ENCODE data around the gene ANGPT4.
A peak's percentile ranks its signal among the peaks of the same experiment; 100 is the strongest.

ANGPT4 gene, protein sequence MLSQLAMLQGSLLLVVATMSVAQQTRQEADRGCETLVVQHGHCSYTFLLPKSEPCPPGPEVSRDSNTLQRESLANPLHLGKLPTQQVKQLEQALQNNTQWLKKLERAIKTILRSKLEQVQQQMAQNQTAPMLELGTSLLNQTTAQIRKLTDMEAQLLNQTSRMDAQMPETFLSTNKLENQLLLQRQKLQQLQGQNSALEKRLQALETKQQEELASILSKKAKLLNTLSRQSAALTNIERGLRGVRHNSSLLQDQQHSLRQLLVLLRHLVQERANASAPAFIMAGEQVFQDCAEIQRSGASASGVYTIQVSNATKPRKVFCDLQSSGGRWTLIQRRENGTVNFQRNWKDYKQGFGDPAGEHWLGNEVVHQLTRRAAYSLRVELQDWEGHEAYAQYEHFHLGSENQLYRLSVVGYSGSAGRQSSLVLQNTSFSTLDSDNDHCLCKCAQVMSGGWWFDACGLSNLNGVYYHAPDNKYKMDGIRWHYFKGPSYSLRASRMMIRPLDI

DNA sequence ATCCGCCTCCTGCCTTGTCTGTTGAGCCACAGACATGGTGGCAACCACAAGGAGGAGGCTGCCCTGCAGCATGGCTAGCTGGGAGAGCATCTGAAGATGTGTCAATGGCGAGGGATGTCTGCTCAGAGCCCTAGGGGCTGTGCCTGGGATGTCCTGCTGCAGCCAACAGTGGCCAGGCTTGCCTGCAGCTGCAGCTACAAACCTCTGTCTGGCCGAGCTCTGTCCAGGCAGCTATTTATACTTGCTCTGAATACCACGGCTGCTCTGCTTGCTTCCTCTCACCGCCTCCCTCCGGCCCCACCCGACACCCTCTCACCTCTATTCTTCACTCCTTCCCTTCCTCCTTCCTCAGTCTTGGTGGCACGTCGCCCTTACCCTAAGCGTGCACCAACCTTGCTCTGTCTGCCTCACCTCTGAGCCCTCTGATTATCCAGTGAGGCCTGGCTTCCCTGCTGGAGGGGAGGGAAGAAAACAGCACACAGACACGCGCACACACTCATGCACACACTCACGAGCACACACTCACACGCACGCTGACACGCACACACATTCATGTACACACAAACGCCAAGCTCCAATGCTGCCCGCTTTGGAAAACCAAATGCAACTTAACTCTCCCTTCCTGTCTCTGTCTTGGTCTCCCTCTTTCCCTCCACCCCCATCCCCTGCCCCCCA is at the start of gene ANGPT4:
Gene ANGPT4 (minus strand): TSS at position 210 of the 675 bp plus-strand sequence. CDS start 120 bp downstream, at position 90.
- peak in 1 of 3 donors; percentile 13 for DNase-seq

DNA sequence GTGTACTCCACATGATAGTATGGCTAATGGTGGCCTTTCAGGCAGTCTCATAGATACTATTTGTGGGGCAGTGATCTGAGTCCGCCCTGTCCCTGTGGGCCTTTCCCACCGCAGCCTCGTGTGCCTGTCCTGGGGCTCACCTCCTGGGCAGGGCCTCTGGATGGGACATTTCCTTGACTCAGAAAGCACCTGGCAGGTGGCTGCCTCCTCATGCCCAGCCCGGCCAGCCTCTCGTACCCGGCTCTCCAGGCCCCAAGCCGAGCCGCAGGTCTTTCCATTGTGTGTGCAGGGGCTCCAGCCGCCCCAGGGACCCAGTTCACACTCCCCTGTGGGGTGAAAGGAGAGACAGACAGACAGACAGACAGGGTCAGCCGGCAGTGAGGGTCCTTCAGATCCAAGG is 47.7 kb upstream of the ANGPT4 start:
- no peak for DNase-seq

DNA sequence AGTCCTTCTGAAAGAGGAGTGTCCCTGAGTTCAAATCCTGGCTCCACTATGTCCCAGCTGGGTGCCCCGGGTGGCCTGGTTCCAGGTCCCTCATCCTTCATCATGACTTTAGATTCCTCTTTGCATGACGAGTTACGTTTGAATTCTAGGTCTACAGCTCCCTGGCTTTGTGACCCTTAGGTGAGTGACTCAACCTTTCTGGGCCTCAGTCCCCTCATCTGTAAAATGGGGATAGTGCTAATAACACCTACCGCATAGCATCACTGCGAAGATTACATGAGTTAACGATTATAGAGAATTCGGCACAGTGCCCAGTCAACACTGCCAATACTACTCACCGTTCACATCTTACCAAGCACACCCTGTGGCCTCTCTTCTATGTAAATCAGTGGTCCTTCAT is 46.5 kb upstream of the ANGPT4 start:
- no peak for DNase-seq

DNA sequence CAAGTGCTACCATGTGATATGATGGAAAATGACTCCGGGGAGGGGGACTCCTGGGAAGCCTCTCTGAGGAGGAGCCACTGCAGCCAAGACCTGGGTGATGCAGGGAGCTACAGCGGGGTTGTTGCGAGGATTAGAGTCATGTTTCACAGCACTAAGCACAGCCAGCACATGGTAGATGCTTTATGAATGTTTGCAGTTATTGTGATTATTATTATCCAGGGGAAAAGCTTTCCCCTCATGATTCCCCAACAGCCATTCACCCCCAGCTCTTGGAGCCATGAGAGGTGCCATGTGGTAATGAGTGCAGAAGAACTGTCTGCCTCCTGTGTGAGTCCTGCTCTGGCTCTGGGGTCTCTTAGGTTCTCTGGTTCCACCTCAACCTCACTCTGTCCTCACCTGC is 46.1 kb upstream of the ANGPT4 start:
- no peak for DNase-seq

DNA sequence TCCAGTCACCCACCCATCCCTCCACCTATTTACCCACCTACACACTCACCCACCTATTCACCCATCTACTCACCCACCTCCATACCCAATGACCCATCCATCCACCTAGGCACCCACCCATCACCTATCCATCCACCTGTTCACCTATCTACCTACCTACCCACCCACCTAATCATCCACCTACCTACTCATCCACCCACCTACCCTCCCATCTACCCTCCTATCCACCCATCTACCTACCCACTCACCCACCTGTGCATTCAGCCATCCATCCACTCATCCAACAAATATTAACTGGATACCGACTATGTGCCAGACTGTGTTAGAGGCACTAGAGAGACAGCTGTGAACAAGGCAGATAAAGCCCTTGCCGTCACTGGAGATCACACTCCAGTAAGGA is 45.6 kb upstream of the ANGPT4 start:
- no peak for DNase-seq

DNA sequence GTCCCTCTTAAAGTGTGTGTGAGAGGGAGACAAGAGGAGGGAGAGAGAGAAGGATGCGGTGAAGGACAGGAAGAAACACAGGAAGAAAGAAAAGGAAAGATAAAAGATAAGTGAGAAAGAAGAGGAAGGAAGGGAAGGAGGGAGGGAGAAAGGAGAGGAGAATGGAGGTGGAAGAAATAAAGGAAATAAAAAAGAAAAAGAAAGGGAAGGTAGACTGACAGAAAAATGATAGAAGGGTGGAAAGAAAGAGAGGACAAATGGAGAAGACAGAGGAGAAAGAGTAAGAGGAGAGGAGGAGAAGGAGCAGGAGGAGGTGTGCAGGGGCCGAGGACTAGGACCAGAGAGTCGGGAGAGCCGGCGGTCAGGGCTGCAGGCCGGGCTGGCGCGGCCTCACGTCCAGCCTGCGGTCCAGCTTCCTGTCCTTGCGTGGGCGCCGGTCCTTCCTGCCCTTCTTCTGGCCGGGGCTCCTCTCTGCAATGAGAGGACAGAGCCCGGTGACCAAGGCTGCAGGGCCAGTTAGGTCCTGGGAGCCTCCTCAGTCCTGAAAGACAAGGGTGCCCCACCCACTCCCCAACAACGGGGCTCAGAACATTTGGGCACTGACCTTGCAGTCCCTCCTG is 44.0 kb upstream of the ANGPT4 start:
- no peak for DNase-seq

DNA sequence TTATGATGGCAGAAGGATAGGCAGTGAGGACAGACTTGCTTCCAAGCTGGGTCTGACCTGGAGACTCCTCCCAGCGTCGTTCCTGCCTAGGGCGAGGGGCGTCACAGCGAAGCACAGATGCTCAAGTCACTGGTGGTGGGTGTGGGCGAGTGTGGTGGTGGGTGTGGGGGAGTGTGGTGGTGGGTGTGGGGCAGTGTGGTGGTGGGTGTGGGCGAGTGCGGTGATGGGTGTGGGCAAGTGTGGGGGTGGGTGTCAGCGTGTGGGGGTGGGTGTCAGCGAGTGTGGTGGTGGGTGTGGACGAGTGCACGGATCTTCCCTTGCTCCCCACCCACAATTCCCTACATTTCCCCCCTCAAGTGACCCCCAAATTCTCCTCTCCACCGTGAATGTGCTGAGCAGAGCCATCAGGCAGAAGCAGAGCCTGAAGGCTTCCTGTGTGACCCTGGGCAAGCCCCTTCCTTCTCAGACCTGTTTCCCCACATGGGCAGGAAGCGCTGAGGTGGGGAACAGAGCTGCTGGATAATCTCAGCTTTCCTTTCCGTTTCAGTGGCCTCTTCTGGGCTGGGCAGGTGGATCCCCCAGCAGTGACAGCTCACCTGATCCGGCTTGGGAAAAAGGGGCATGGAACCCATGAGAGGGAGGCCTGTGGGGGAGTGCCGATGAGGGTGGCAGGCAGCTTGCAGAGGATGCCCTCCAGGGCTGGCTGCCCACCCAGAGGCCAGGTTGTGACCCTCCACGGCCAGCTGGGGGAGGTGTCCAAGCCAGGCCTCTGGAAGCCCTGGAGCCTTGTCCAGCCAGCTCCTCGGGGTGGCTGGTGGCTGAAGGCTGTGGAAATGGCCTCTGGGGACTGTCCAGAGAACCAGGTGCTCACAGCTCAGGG is 43.0 kb upstream of the ANGPT4 start:
- DNase-seq = no peak

DNA sequence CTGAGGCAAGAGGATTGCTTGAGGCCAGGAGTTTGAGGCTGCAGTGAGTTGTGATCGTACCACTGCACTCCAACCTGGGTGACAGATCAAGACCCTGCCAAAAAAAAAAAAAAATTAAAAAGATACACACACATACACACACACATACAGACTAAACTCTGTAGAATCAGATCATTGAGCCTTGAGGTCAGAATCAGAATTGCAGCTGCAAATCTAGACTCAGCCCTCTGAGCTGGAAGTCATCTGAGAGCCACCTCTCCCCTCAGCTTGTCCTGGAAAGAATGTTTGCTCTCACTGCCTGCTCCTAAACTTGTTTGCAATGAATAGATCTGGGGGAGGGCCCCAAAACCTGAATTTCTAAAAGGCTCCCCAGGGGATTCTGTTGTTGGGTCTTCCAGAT is 41.4 kb upstream of the ANGPT4 start:
- DNase-seq = peak in 1 of 3 donors; percentile 10

DNA sequence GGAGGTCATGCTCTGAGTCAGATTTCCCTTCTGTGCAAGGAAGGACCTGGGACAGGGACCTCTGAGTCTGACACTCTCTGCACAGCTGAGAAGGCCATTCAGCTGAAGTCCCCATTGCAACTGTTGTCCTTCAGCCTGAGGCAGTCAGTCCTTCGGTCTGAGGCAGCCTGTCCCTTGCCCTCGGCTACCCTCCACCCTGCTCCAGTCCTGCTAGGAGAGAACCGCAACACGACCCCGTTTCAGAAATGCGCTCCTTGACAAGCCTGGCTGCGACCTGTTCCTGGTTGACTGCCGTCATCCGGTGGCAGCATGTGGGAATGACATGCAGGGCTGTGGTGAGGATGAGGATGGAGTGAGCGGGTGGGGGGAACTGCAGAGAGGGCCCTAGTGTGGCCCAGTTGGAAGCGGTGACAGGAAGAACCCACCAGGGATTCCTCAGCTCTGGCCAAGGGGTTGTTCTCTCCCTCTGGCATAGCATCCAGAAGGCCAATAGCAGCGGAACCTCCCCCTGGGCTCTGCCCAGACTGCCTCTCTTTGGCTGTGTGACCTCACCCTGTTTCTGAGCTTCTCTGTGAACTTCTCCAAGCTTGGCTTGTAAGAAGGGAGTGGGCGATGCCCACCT is 40.3 kb upstream of the ANGPT4 start:
- DNase-seq = peak; percentile 69 to 80 (median 79)

DNA sequence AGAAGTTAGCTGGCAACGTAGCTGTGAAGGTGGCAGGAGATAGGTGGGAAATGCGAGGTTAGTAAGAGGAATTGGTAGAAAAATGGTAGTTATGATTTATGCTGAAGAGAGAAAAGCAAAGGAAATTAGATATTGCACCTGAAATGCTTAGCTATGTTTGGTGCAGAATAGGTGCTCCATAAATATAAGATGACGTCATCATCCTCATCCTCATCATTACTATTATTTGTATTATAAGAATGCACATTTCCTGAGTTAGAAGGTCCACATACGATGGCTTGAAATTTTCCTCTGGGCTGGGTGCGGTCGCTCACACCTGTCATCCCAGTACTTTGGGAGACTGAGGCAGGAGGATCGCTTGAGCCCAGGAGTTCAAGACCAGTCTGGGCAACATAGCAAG is 39.5 kb upstream of the ANGPT4 start:
- DNase-seq = no peak

DNA sequence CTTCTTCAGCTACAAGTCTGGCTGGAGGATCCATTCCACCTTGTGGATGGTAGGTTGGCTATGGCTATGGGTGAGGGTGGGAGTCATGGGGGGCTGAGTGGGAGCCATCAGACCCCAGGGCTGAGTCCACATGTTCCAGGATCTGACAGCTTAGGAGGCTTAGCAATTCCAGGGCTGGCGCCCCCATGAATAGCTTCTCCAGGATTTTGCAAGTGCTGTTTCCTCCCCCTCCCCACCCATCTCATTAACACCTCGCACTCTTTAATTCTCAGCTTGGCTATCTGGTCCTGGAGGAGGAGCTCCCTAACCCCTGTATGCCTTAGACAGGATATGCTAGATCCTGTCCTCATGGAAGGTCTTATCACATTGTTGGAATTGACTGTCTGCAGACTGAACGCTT is 39.0 kb upstream of the ANGPT4 start:
- DNase-seq = no peak

DNA sequence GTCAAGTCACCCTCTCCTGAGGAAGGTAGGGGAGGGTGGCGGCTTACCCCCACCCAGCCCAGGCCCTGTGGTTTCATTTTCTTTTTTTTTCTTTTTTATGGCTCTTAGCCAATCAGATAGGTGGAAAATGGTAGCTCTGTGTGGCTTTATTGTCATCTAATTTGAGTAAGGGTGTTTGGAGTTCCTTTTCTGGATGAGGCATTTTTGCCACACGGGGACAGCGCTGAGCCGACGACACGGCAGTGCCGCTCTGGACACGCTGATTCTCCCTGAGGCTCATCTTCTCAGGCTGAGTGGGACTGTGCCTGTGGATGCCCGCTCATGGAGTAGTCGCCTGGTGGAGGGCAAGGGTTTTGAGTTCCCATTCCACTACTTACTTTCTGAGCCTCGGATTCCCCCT is 37.6 kb upstream of the ANGPT4 start:
- peak in 2 of 3 donors; percentile 9 to 36 for DNase-seq

DNA sequence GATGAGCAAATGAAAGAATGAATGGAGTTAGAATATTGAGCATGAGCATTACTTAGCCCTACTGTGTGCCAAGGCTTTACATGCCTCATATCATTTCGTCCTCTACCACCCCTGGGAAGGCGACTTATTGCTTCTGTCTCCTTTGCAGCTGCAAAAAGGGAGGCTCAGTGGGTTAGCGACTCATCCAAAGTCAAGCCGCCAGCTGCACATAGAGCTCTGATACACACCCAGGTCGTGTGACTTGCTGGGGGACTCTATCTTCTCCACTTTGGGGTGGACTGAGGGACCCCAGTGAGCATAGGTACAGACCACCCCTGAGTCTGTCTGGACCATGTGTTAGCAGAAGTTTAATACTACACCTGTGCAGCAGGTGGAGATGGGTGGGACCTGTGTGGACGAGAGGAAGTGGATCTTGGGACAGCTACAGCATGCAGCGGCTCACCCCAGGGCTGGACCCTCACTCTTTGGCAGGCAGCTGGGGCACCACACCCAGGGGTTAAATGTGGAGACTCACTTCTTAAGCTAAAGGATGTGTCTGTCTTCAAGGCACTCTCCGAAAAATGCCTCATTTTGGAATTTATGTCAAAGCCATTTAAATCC is 36.2 kb upstream of the ANGPT4 start:
- DNase-seq = peak in 1 of 3 donors; percentile 10

DNA sequence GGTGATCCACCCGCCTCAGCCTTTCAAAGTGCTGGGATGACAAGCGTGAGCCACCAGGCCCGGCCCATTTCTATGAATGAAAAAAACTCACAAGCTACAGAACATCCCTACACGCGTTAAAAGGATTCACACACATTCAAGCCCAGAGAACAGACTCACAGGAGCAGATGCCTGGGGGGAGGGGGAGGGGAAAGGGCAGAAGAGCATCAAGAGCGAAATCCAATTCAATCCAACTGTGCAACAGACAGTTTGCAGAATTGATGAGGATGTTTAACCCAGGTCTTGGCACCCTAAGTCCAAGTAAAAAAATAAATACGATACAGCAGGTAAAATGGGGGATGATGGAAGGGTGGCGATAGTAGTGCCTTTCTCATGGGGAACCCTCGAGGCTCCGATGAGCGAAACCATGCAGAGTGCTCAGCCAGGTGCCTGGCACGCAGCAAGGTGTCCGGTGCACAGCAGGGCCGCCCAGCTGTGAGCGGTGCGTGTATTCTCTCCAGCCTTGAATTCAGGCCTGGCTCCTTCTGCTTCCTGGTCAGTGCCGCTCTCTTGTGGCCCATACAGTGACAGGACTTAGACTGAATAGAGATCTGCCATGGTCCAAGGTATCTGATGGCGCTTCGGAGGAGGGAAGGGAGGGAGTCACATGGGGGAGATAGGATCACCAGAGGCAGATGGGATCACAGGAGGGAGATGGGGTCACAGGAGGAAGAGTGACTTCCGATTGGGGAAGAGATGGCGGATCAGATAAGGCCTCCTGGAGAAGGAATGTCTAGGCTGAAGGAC is 35.4 kb upstream of the ANGPT4 start:
- DNase-seq = no peak

DNA sequence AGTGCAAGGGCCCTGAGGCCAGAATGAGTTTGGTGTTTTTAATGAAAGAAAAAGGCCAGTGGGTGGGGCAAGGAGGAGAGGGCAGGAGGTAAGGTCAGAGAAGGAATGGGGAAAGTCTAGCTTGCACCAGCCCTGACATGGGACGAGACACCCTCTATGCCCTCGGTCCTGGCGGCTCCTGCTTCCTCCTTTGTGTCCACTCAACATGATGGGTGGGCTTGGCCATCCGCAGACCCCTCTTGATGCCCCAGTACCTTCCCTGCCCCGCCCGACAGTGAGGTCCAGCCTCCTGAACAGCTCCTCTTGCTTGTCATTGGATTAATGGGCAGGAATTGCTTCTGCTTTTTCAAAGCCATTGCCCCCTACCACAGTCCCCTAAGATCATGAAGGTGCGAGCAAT is 33.6 kb upstream of the ANGPT4 start:
- no peak for DNase-seq

DNA sequence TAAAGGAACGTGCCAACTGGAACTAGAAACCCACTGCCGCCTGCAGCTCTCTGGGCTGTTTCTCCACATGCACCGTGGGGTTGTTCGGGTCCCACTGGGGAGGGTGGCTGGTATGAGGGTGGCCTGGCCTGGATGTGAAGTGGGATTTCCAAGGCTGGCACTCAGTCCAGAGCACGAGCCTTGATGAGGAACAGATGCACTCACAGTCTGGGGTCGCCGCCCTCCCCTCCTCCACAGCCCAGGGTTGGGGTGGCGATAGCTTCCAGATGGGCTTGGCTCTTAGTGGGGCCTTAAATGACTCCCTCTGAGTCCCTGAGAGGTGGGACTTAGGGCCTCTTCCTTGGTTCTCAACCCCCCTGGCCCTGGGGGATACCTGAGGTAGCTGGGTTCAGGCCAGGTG is 30.7 kb upstream of the ANGPT4 start:
- no peak for DNase-seq

DNA sequence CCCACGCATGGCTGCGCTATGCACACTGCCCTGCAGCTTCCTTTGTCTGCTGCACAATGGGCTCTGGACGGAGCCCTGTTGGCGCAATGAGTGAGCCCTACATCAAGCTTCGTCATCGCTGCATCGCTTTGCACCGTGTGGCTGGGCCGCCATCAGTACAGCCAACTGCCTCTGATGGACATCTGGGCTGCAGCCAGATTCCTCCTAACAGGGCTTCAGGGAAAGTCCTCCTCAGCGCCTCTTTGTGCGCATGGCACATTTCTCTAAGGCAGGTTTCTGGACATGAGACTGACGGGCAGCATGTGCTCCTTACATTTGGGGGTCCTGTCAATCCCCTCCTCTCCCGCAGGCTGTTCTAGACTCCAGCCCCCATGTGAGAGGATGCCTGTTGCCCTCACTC is 29.7 kb upstream of the ANGPT4 start:
- DNase-seq = no peak

DNA sequence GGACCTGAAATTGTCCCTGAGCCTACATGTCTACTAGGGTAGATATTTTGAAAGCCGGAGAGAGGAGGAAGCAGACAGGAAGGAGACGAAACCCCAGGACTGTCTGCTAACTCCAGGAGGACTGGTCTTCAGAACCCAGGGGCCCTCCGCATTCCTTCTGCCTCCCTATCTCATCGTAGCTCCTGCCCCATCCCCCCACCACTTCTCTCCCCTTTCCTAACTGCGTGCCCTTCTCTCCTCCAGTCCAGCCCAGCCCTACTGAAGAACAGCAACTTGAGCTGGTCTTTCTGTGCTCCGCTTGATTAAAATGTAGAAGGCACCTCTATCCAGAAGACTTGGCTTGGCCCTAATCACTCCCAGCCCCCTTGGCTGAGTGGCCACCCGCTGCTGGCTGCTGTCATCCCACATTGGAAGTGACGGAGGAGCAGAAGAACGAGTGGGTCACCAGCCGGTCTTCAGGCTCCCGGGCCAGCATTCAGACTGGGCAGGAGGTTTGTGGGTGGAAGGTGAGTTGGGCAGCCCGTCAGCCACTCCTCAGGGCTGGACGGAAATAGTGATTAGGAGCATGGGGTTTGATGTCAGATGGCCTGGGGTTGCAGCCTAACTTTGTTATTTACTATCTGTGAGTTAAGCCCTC is 28.8 kb upstream of the ANGPT4 start:
- no peak for DNase-seq

DNA sequence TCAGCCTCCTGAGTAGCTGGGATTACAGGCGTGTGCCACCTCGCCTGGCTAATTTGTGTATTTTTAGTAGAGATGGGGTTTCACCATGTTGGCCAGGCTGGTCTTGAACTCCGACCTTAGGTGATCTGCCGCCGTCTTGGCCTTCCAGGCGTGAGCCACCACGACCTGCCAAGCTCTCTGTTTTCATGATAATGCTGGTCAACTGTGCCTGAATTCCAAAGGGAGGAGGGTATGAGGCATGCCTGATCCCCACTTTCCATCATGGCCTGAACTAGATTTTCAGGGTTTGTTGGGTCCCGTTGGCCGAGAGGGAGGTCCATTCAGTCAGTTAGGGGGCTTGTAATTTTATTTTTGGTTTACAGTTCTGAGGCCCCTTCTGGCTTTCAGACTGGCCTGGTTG is 28.0 kb upstream of the ANGPT4 start:
- no peak for DNase-seq

DNA sequence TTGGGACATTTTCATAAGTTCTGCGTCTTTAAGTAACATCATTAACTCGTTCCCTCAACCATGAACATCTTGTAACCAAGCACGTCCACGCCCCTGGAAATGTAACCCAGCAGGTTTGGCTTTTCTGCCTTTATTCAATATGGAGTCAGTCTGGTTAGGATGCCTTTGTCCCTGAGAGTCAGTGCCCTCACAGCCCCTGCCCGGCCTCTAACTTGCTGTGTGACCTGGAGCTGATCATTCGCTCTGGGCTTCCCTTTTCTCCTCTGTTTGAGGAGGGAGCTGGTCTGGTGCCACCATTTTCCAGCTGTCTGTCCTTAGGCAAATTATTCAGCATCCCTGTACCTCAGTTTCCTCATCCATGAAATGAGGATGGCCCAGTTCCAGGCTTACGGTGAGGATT is 26.5 kb upstream of the ANGPT4 start:
- no peak for DNase-seq

DNA sequence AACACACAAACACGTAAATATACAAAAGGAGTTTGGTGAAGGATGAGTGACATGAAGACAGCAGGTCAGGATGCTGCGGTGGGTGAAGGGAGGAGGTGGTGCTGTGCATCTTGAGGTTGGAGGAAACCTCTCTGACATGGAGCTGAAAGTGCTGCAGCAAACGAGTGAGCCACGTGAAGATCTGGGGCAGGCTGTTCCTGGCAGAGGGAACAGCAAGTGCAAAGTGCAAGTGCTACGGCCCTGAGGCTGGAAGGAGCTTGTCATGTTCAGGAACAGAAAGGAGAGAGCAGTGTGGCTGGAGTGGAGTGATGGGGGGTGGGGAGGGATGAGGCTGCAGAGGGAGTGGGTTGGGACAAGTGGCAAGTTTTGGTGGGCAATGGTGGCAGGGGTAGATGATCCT is 24.8 kb upstream of the ANGPT4 start:
- DNase-seq = no peak
